ENCODE data around the gene PLA2G2C. TPM values are rescaled to one million over a fixed set of nuclear protein-coding genes. Genes with fewer than 3 reads are reported as not detected.

The PLA2G2C gene
- total and polyA plus RNA-seq, 2 experiments from 2014 or later: not detected

DNA sequence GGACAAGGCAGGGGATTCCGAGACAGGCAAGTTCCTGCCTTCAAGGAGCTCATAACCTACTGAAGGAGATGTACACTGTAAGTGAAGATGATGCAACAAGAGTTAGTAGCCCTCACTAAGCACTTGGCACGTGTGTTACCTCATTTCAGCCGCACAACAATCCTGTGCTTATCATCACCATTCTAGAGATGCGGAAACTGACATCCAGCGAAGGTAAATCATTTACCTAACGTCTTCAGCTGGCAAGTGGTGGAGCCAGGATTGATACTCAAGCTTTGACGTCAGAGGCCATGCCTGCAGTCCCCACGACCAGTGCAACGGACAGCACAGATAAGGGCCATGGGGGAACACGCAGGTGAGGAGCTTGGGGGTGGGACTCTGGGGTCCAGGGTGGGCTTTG is 3.3 kb downstream of the PLA2G2C start:
- H3K27me3 ChIP-seq: no peaks in the 10 kb centered on the region
- H3K9me3 ChIP-seq (ENCODE audit: low read depth): no peaks in the 10 kb centered on the region
- H3K4me1 ChIP-seq (ENCODE audit: low read depth): no peaks in the 10 kb centered on the region
- no peak overlapping the region for H3K4me3 ChIP-seq
- H3K27ac ChIP-seq: no peak overlapping the region
- TF ChIP-seq, protein P1, sequence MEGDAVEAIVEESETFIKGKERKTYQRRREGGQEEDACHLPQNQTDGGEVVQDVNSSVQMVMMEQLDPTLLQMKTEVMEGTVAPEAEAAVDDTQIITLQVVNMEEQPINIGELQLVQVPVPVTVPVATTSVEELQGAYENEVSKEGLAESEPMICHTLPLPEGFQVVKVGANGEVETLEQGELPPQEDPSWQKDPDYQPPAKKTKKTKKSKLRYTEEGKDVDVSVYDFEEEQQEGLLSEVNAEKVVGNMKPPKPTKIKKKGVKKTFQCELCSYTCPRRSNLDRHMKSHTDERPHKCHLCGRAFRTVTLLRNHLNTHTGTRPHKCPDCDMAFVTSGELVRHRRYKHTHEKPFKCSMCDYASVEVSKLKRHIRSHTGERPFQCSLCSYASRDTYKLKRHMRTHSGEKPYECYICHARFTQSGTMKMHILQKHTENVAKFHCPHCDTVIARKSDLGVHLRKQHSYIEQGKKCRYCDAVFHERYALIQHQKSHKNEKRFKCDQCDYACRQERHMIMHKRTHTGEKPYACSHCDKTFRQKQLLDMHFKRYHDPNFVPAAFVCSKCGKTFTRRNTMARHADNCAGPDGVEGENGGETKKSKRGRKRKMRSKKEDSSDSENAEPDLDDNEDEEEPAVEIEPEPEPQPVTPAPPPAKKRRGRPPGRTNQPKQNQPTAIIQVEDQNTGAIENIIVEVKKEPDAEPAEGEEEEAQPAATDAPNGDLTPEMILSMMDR (IDR thresholded peaks at IDR 0.05; ENCODE audit: low read depth, low read length): no peak
- DNase-seq (ENCODE audit: low read depth in 1 of 2, low spot score in 1 of 2): no peak
- H3K36me3 ChIP-seq: no peaks in the 10 kb centered on the region

DNA sequence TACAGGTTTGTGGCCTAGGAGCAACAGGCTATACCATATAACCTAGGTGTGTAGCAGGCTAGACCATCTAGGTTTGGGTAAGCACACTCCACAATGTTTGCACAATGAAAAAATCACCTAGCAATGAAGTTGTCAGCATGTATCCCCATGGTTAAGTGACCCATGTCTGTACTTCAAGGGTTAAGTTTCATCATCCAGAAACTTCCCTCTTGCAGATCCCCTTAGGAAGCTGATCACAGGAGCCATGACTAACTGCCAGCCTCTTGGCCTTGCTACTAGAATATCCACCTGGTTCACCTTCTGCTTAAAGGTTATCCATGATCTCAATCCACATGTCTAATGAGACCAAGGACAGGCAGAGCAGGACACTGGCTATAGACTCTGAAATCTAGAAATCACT is 3.9 kb downstream of the PLA2G2C start:
- H3K4me3 ChIP-seq: no peak overlapping the region
- H3K4me1 ChIP-seq (ENCODE audit: low read depth): no peaks in the 10 kb centered on the region
- no peak for DNase-seq (ENCODE audit: low read depth in 1 of 2, low spot score in 1 of 2)
- no peaks in the 10 kb centered on the region for H3K27me3 ChIP-seq
- H3K36me3 ChIP-seq: no peaks in the 10 kb centered on the region
- H3K9me3 ChIP-seq (ENCODE audit: low read depth): no peaks in the 10 kb centered on the region
- no peak overlapping the region for H3K27ac ChIP-seq
- TF ChIP-seq, protein P1 (IDR thresholded peaks at IDR 0.05; ENCODE audit: low read depth, low read length): no peak

DNA sequence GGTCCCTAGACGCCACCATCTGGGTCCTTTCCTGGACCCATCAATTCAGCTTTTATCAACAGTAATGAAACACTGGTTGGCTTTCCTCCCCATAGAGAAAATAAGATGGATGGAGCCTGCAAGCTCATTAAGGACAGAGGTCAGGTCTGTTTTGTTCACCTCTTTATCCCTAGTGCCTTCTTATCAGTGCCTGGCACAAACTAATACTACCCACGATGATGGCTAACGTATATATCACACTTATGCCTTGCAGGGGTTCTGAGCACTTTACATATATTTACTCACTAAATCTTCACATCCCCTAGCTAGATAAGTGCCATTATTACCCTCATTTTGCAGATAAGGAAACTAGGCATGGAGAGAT is 5.5 kb downstream of the PLA2G2C start:
- H3K9me3 ChIP-seq (ENCODE audit: low read depth): no peaks in the 10 kb centered on the region
- TF ChIP-seq, protein P1 (IDR thresholded peaks at IDR 0.05; ENCODE audit: low read depth, low read length): no peak
- no peaks in the 10 kb centered on the region for H3K36me3 ChIP-seq
- no peak for DNase-seq (ENCODE audit: low read depth in 1 of 2, low spot score in 1 of 2)
- no peaks in the 10 kb centered on the region for H3K4me1 ChIP-seq (ENCODE audit: low read depth)
- H3K27me3 ChIP-seq: no peaks in the 10 kb centered on the region
- no peak overlapping the region for H3K4me3 ChIP-seq
- H3K27ac ChIP-seq: no peak overlapping the region

DNA sequence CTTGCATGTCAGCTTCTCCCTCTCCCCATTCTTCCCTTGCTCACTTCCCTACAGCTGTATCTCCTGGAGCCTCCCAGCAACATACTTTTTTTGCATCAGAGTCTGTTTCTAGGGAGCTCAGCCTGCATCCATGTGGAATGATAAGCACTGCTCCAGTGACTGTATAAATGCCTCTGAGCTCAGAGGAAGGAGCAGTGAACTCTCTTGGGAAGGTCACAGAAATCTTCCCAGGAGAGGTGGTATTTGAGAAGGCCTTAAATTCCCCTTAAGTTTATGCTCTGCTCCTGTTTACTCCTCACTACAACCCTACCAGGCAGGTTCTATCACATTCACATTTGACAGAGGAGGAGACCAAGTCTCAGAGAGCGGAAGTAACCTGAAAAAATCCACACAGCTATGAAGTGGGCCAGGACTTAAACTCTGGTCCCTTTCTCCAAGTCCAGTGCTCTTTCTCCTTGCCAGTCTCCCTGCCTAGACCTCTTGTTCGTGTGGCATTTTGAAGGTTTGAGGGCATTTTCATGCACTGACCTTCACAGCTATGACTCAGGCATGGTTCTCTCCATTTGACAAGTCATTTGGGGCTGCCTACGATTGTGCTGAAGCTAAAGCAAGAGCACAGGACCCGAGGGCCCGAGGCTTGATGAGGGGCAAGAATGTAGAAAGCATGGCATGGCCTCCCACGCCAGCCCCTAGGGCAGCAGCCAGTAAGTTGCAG is 6.0 kb downstream of the PLA2G2C start:
- no peak overlapping the region for H3K4me3 ChIP-seq
- H3K36me3 ChIP-seq: no peaks in the 10 kb centered on the region
- TF ChIP-seq, protein P1 (IDR thresholded peaks at IDR 0.05; ENCODE audit: low read depth, low read length): no peak
- no peaks in the 10 kb centered on the region for H3K9me3 ChIP-seq (ENCODE audit: low read depth)
- no peak for DNase-seq (ENCODE audit: low read depth in 1 of 2, low spot score in 1 of 2)
- H3K27me3 ChIP-seq: no peaks in the 10 kb centered on the region
- no peak overlapping the region for H3K27ac ChIP-seq
- no peaks in the 10 kb centered on the region for H3K4me1 ChIP-seq (ENCODE audit: low read depth)

DNA sequence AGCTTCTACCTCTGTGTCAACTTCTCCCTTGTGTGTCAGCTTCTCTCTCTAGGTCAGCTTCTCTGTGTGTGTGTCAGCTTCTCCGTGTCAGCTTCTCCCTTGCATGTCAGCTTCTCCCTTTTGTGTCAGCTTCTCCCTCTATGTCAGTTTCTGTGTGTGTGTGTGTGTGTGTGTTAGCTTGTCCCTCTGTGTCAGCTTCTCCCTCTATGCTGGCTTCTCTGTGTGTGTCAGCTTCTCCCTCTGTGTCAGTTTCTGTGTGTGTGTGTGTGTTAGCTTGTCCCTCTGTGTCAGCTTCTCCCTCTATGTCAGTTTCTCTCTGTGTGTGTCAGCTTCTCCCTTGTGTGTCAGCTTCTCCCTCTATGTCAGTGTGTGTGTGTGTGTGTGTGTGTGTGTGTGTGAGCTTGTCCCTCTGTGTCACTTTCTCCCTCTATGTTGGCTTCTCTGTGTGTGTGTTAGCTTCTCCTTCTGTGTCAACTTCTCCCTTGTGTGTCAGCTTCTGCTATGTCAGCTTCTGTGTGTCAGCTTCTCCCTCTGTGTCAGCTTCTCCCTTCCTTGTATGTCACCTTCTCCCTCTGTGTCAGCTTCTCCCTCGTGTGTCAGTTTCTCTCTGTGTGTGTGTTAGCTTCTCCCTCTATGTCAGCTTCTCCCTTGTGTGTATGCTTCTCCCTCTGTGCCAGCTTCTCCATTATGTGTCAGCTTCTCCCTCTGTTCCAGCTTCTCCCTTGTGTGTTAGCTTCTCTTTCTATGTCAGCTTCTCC is 6.8 kb downstream of the PLA2G2C start:
- DNase-seq (ENCODE audit: low read depth in 1 of 2, low spot score in 1 of 2): no peak
- TF ChIP-seq, protein P1 (IDR thresholded peaks at IDR 0.05; ENCODE audit: low read depth, low read length): no peak
- Histone ChIP-seq H3K4me3 (no peak overlapping the region), H3K4me1 (ENCODE audit: low read depth) (no peaks in the 10 kb centered on the region), H3K27ac (no peak overlapping the region), H3K9me3 (ENCODE audit: low read depth) (no peaks in the 10 kb centered on the region), H3K36me3 (no peaks in the 10 kb centered on the region), H3K27me3 (no peaks in the 10 kb centered on the region)
